ENCODE measurements around the gene PKP4.

- no peak for TF ChIP-seq POLR2AphosphoS5 (IDR thresholded peaks at IDR 0.05; ENCODE audit: low read depth, low read length)
- TF ChIP-seq TAF1 (IDR thresholded peaks at IDR 0.05; ENCODE audit: borderline replicate concordance, insufficient read depth, low read length) = no peak
- TF ChIP-seq REST (IDR thresholded peaks at IDR 0.05; ENCODE audit: insufficient read depth in 1 of 2, low read depth in 2 of 2, low read length in 2 of 2) = no peak
Observed at GRCh38 chr2:158498043-158498748, 41.4 kb downstream of the PKP4 start.
